HG03139 (cell line): Measurements from ENCODE around the gene KLF7.
A peak's percentile ranks its signal among the peaks of the same experiment; 100 is the strongest.

ENCODE experiments used
- ATAC-seq: cut with Tn5 transposase; IDR thresholded peaks from one replicate; pipeline ENCODE4 v1.9.1; 2021; ENCODE audit not compliant: unreplicated experiment

Gene KLF7

GRCh38 chr2:207150284-207150683 is 15.5 kb downstream of the KLF7 start:
- ATAC-seq: no peak

GRCh38 chr2:207149249-207150213 is 16.2 kb downstream of the KLF7 start:
- ATAC-seq: peak; percentile 76

DNA sequence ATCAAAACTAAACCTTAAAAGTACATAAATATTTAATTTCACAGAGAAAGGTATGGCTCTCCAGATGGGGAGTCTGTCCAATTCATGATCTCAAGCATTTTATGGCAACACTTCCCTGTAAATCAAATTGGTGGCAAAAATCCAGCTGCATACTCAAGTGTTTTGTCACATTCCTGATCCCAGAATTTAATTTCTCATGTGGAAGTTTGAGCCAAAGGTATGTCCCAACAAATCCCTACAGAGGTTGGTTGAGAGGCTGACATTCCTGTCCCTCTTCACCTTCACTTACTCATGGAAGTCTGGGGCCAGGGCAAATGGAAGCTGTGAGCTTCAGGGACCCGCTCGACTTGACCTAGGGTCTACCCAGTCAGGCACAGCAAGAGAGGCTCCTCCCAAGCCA is 17.7 kb downstream of the KLF7 start:
- ATAC-seq: no peak

DNA sequence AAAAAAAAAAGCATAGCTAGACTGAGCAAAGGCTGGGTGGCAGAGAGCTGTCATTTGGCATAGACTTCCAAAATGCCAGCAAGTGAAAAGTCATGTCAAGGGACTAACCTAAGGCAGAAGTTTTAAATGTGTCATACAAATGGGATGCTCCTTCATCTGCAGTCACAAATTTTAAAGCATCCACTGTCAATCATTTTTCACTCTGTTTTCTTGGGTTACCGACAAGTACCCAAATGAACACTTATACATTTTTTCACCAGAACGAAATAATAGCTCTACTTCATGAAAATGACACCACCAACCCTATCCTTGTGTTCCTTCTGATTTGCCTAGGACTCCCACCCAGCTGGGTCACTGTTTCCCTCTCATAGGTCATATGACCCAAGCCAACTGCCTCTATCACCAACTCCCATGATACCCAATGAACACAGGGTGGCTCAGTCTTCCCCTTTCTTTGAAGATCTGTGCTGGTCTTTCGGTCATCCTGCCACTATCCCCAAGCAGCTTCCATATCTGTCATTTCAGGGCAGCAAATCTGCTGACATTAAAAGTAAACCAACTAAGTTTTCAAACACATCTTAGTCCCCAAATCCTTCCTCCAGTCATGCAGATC is 21.5 kb downstream of the KLF7 start:
- ATAC-seq: no peak

DNA sequence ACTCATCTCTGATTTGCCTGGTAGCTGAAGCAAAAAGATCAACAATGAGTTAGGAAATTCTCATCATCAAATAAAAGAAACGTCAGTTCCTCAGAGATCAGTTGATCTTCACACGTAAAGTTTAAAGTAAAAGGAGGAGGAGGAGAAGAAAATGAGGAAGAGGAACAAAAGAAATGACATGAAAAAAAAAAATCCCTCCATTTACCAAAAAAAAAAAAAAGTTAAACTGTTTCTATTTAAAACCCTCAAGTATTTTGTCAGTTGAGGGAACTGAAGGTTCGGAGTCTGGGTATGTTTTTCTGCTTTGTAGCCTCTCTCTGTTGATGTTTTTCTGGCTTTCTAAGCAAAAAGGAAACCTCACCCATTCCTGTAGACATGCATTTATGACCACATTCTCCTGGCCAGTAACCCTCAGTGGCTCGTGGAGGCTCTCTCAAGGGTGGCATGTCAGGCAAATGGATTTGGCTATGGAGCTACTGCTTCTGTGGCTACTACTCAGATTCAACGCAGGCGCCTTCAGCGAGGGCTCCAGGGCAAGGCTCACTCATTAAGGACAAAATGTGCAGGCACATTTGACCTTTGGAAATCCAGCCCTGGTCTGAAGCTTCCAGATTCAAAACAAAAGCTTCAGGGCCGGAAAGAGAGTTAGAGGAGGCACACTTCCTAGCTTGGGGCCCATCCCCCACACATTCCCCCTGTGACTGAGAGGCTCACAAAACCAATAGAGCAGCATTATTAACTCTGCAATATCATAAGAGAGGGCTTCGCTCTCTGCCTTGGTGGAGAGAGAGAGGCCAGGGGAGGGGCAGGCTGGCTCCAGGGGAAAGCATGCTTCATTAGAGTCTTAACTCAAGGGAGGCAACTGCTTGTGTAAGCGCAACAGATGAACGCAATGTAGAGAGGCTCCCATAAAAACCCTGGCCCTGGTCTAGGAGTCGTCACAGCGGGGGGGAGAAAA is 22.3 kb downstream of the KLF7 start:
- peak; percentile 57 for ATAC-seq

GRCh38 chr2:207142461-207142860 is 23.3 kb downstream of the KLF7 start:
- ATAC-seq: peak; percentile 45

GRCh38 chr2:207141386-207141785 is 24.4 kb downstream of the KLF7 start:
- no peak for ATAC-seq

DNA sequence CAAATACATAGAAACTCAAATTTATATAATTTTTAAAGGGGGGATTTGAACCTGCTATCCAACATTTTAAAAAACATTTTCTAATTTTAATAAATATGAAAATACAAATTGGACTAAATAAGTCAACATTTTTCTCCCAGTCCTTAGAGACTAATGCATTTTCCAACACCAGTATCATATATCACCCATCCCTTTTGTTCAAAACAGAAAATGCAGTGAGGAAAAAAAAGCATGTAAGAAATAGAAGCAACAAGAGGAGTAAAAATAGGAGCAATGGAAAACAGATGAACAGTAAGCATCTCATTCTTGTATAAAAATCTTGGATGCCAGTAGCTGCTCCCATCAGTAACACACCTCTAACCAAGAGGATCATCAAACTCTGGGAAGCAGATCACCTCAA is 25.5 kb downstream of the KLF7 start:
- ATAC-seq: no peak

DNA sequence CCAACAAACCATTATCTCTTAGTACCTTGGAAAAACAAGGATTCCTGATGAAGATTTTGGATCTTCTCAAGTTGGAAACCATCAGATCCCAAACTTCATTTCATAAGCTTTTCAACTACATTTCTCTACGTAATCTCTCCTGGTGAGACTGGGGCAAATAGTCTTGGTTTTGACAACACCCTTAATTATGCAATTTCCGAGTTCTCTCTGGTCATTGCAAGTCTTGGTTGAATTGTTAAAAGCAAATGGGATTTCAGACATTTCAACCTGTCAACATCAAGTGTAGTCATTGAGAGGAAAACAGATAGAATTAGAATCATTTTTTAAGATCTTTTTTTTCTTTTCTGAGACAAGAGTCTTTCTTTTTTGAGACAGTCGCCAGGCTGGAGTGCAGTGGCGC is 26.2 kb downstream of the KLF7 start:
- no peak for ATAC-seq

GRCh38 chr2:207138627-207139297 is 27.0 kb downstream of the KLF7 start:
- ATAC-seq: no peak

DNA sequence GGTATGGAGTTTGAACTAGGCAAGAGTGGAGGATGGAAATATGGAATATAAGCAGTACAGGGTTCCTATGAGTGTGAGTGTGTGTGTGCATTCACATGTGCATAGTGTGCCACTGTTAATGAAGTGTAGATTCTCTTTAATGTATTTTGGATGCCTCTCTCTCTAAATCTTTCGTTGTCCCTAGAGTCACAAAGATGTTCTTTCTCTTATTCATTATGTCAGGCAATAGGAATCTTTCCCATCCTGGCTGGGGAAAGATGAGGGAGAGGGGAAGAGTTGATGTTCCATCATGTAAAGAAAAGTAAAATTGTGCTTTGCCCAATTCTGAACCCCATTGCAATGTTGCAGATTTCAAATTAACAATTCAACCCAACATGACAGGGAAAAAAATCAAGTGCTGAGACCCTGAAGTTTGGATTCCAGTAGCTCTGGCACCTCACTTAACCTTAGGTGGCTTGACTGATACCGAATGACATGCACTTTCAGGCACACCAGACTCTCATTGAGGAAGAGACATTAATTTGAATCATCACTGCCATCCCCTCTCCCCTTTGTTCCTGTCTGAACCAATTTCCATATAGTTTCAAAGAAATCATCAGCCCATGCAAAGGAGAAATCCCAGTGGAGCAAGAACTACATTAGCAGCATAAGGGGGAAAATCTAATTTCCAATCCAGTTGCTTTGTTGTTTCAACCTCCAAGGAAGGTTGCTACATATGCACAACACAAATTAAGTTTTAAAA is 28.0 kb downstream of the KLF7 start:
- no peak for ATAC-seq

GRCh38 chr2:207136874-207137273 is 28.9 kb downstream of the KLF7 start:
- ATAC-seq: no peak

DNA sequence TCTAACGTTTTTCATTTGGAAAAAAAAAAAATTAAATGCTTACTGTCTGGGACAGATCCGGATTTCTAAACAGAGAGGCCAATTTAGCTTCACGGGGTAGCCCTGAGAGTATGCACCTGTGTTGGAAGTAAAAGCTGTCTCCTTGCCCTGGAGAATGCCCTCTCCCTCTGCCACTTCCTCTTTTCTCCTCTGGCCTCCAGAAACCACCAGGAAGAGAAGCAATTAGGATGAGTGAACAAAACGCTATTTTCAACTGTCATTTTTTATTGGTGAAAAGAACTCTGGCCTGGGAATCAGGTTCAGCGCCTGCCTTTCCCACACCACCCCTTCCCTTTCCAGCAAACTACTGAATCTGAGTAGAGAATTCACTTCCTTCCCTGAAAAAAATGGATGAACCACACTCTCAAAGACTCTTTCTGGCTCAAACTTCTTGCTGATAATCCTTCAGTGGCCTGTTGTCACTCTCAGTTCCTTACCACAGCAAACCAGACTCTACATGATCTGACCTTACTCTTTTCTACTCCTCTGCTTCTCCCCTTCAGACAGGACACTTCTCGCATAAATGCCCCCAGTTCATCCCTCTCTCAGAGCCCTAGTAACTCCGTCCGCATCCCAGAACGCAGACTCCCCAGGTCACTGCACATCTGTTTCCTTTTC is 29.8 kb downstream of the KLF7 start:
- no peak for ATAC-seq

GRCh38 chr2:207135340-207135739 is 30.4 kb downstream of the KLF7 start:
- ATAC-seq: no peak

DNA sequence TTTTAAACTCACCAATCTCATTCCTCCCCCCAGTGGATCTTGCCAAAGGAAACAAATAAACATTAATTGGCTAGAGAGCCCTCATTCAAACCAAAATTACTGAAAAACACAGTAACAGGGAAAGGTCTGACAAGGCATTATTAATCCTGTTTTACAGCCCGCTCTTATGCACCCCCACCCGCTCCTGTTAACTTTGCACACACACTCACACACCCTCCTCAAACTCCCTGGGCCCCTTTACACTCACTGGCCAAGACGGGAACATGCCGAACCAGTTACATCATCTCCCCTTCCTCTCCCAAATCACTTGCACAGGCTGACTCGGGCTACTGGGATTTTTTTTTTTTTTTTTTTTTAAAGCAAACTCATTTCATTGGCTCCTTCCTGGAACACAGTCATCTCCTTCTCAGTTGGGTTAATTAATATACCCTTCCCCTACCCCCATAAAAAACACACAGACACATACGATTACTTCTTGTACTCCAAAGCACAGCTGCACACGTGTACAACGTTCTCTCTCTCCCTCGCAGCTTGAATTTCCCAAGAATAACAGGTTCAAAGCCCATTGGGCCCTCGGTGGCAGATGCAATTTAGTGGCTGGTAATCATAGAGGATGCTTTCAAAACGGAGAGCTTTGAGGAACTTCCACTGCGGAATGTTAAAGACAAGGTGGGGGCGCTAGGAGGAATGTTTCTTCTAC is 31.8 kb downstream of the KLF7 start:
- no peak for ATAC-seq

GRCh38 chr2:207133458-207133819 is 32.3 kb downstream of the KLF7 start:
- no peak for ATAC-seq

- no peak for ATAC-seq
Observed at GRCh38 chr2:207132019-207132418, 33.7 kb downstream of the KLF7 start.

- ATAC-seq: no peak
Observed at GRCh38 chr2:207131594-207131993, 34.2 kb downstream of the KLF7 start.

DNA sequence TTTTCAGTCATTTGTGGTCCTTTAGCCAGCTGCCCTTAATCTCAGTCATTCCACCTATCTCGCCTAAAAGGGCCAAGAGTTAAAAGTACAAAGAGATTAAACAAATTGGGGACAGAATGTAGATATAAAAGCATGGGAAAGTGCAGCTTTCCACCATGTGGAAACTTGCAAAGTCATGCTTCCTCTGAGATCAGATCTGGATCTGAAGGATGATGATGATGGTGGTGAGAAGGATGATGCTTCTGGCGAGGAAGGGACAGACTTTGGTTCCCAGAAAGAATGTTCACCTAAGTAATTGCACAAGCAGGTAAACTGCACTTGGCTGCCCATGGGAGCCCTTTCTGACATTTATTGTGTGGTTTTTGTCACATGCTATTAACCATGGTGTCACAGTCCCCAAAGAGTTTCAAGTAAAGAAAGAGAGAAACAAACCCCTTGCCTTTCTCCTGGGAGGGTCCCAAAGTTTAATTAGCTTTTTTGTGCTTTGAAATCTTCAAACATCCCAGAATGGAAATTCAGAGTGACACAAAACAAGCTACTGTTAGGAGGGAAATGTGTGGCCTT is 34.7 kb downstream of the KLF7 start:
- ATAC-seq: no peak
